HCT116 (cell line): ENCODE measurements around the gene OGA. TPM values are rescaled to one million over a fixed set of nuclear protein-coding genes. Genes with fewer than 3 reads are reported as not detected.

Source experiments
- ATAC-seq: fragments of 200-7000 bp; cut with Tn5 transposase; 2 replicates; pipeline ENCODE4 v1.9.1; 2020; ENCODE audit warnings: mild to moderate bottlenecking, moderate library complexity
- BruUV-seq: library from RNA; stranded (reverse); fragments of 400-500 nt; replicated peaks from 2 replicates; lab custom pipeline; 2021; lab: Mats Ljungman, UMichigan
- CTCF ChIA-PET: fragments of 300-600 bp; sonication (Branson Sonifier 250); formaldehyde crosslinking; loops from one replicate; lab custom pipeline; 2021; ENCODE audit warnings: antibody characterized with exemption; lab: Charles Lee
- POLR2A ChIA-PET: fragments of 300-600, 350-600 bp; sonication (Branson Sonifier 250); formaldehyde crosslinking; loops from one replicate; lab custom pipeline; 2021; ENCODE audit warnings: antibody characterized with exemption; lab: Charles Lee
- RAD21 ChIA-PET, 2 experiments: fragments of 300-600 bp; sonication (Branson Sonifier 250); formaldehyde crosslinking; loops; one replicate each; lab custom pipeline; 2023; ENCODE audit warnings: low total read pairs in 2 of 2; ENCODE audit not compliant: uncharacterized antibody in 2 of 2, unreplicated experiment in 2 of 2, low non-redundant PET in 1 of 2; lab: Charles Lee
- DNase-seq: peaks from one replicate; pipeline ENCODE4 v3.0.0-alpha.2; 2010; ENCODE audit warnings: low read depth, low spot score
- H2AFZ ChIP-seq: fragments of 200-600 bp; shearing (Covaris generic), sonication (generic); 2 replicates; pipeline ENCODE4 v1.6.1; 2017; ENCODE audit warnings: low read depth, mixed run types, mixed read lengths, antibody characterized with exemption, low read length; ENCODE audit not compliant: poor library complexity, severe bottlenecking
- H3K27ac ChIP-seq: 2 replicates; pipeline ENCODE4 v1.5.1; 2012; ENCODE audit warnings: low read depth, low read length
- H3K27me3 ChIP-seq: fragments of 200-600 bp; sonication (generic); 2 replicates; pipeline ENCODE4 v1.6.1; 2016; ENCODE audit warnings: mixed run types, low read length, mixed read lengths; ENCODE audit not compliant: insufficient read depth
- H3K36me3 ChIP-seq, 2 experiments: fragments of 200-500 bp in 1 of 2; fragments of 200-600 bp in 1 of 2; sonication (Bioruptor generic) in 1 of 2; sonication (generic) in 1 of 2; 2 replicates each; pipeline versions ENCODE4 v1.5.1 to v1.6.1; 2014 to 2016; ENCODE audit warnings: low read length in 2 of 2, inconsistent platforms in 1 of 2, mixed read lengths in 1 of 2, mixed run types in 1 of 2; ENCODE audit not compliant: insufficient read depth in 2 of 2, control insufficient read depth in 1 of 2
- H3K4me1 ChIP-seq, 2 experiments: fragments of 200-600 bp in 1 of 2; sonication (generic) in 1 of 2; 2 replicates each; pipeline versions ENCODE4 v1.5.1 to v1.6.1; 2012 to 2017; ENCODE audit warnings: low read length in 2 of 2, inconsistent platforms in 1 of 2, mild to moderate bottlenecking in 1 of 2, mixed read lengths in 1 of 2, mixed run types in 1 of 2, moderate library complexity in 1 of 2; ENCODE audit not compliant: insufficient read depth in 2 of 2, control insufficient read depth in 1 of 2
- H3K4me2 ChIP-seq: fragments of 200-600 bp; sonication (generic); 2 replicates; pipeline ENCODE4 v1.6.1; 2017; ENCODE audit warnings: mixed run types, low read length, mixed read lengths
- H3K4me3 ChIP-seq, 2 experiments: fragments of 200-600 bp in 1 of 2; sonication (generic) in 1 of 2; replicated peaks in 1 of 2; 2 replicates each; pipeline ENCODE4 v1.5.1; 2011 to 2016; ENCODE audit warnings: low read length in 2 of 2, control low read depth in 1 of 2, low read depth in 1 of 2, mild to moderate bottlenecking in 1 of 2, mixed read lengths in 1 of 2, mixed run types in 1 of 2
- H3K79me2 ChIP-seq: fragments of 200-600 bp; sonication (generic); 2 replicates; pipeline ENCODE4 v1.6.1; 2017; ENCODE audit warnings: mild to moderate bottlenecking, mixed run types, low read length, moderate library complexity, mixed read lengths; ENCODE audit not compliant: insufficient read depth
- H3K9ac ChIP-seq: fragments of 200-600 bp; sonication (generic); 2 replicates; pipeline ENCODE4 v1.6.1; 2016; ENCODE audit warnings: low read length, mixed read lengths
- H3K9me2 ChIP-seq: fragments of 200-600 bp; sonication (generic), shearing (Covaris generic); 2 replicates; pipeline ENCODE4 v1.6.1; 2017; ENCODE audit warnings: mixed run types, mild to moderate bottlenecking, moderate library complexity; ENCODE audit not compliant: insufficient read depth
- H3K9me3 ChIP-seq, 2 experiments: fragments of 200-500 bp in 1 of 2; fragments of 200-600 bp in 1 of 2; sonication (Bioruptor generic) in 1 of 2; sonication (generic) in 1 of 2; 2 replicates each; pipeline ENCODE4 v1.6.1; 2014 to 2017; ENCODE audit warnings: low read length in 2 of 2, mixed read lengths in 2 of 2, inconsistent platforms in 1 of 2, low read depth in 1 of 2, mild to moderate bottlenecking in 1 of 2, mixed run types in 1 of 2, moderate library complexity in 1 of 2; ENCODE audit not compliant: control insufficient read depth in 1 of 2, insufficient read depth in 1 of 2
- H4K20me1 ChIP-seq: fragments of 200-600 bp; sonication (generic), shearing (Covaris generic); 2 replicates; pipeline ENCODE4 v1.6.1; 2017; ENCODE audit warnings: mixed run types, mild to moderate bottlenecking, moderate library complexity; ENCODE audit not compliant: insufficient read depth
- JUND ChIP-seq: IDR thresholded peaks from 2 replicates; pipeline ENCODE4 v1.6.1; 2012
- POLR2A ChIP-seq: IDR thresholded peaks from 2 replicates; pipeline ENCODE4 v1.7.0; 2011; ENCODE audit warnings: borderline replicate concordance; ENCODE audit not compliant: insufficient read depth, insufficient read length; ENCODE audit errors: extremely low read depth
- POLR2AphosphoS5 ChIP-seq: IDR thresholded peaks from 2 replicates; pipeline ENCODE4 v1.6.1; 2011; ENCODE audit warnings: mild to moderate bottlenecking, low read depth, low read length, moderate library complexity
- RAD21 ChIP-seq: IDR thresholded peaks from 2 replicates; pipeline ENCODE4 v1.6.1; 2012; ENCODE audit warnings: low read depth, mild to moderate bottlenecking
- SP1 ChIP-seq: IDR thresholded peaks from 2 replicates; pipeline ENCODE4 v1.6.1; 2012; ENCODE audit warnings: low read depth
- intact Hi-C: fragments of 100-400 bp; cut with micrococcal nuclease; formaldehyde crosslinking; loops from 2 replicates; pipeline ENCODE4 v1.10.0; 2022
- total RNA-seq: library from RNA; stranded (reverse); gene quantifications from one replicate; pipeline ENCODE4 v1.2.1, GENCODE V29; 2021; ENCODE audit not compliant: unreplicated experiment
- TF ChIP-seq, protein P1 (sequence below), 3 experiments: fragments of 200-600 bp in 1 of 3; sonication (generic) in 1 of 3; IDR thresholded peaks in 2 of 3; conservative IDR thresholded peaks in 1 of 3; 2 replicates each; pipeline ENCODE4 v1.5.1; 2012 to 2017; ENCODE audit warnings: low read depth in 2 of 3, low read length in 2 of 3, antibody characterized with exemption in 1 of 3, borderline replicate concordance in 1 of 3, control low read depth in 1 of 3, mild to moderate bottlenecking in 1 of 3, mixed read lengths in 1 of 3, mixed run types in 1 of 3, moderate library complexity in 1 of 3; ENCODE audit not compliant: insufficient read depth in 1 of 3

OGA gene
- total RNA-seq, 1 experiment from 2014 or later, result 127 TPM

DNA sequence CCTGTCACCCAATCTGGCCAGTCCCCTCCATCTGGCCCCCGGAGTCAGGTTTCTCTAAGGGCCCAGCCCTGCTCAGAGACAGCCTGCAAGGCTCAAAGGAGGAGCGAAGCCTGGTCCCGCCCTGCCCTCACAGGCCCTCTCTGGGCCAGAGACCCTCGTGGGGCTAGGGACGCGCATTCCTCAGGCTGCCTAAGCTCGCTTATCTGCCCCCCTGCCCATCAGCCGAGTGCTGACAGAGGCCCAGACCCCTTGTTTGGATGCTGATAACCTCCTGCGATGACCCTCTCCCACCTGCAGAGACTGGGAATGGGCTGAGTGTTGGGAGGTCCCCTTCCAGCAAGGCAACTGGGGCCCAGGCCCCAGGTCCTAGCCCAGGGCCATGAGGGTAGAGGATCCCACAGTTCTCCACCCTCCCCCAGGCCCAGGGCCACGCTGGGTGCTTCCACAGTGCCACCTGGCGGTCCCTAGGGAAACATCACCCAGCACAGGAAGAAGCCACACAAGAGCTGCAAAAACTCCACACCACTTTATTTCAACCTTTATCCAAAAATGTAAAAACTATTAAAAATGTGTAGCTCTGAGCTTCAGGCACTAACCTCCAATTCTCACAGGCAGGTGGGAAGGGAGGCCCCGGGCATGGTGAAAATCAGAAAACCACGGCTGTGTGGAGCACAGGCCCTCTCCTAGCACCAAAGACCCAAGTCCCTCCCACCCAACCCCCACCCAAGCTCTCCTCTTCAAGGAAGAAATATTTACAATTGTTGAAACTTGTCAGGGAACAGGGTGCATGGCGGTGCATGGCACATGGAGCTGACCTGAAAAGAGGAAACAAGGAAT, 37.2 kb downstream of the OGA start:
- Histone ChIP-seq H3K4me1 (peaks cover 19 to 45% of the 10 kb centered on the region in 2 experiments), H3K4me2 (peak overlapping the region; percentile 94), H3K9me2 (no peaks in the 10 kb centered on the region), H3K79me2 (peaks cover 47% of the 10 kb centered on the region), H3K27me3 (no peaks in the 10 kb centered on the region), H2AFZ (no peak overlapping the region), H3K9ac (peak overlapping the region; percentile 91), H3K36me3 (peaks cover 8 to 31% of the 10 kb centered on the region in 2 experiments; a peak in 3 of 4 replicates), H4K20me1 (peaks cover 3% of the 10 kb centered on the region; the same call in 1 of the 2 replicates), H3K4me3 (peak overlapping the region; percentile 74 to 90), H3K27ac (peak overlapping the region; percentile 66), H3K9me3 (no peaks in the 10 kb centered on the region)
- TF ChIP-seq JUND (no peak), POLR2AphosphoS5 (no peak; the same call in 1 of the 2 replicates), SP1 (no peak), RAD21 (no peak), POLR2A (no peak)
- TF ChIP-seq, protein P1, sequence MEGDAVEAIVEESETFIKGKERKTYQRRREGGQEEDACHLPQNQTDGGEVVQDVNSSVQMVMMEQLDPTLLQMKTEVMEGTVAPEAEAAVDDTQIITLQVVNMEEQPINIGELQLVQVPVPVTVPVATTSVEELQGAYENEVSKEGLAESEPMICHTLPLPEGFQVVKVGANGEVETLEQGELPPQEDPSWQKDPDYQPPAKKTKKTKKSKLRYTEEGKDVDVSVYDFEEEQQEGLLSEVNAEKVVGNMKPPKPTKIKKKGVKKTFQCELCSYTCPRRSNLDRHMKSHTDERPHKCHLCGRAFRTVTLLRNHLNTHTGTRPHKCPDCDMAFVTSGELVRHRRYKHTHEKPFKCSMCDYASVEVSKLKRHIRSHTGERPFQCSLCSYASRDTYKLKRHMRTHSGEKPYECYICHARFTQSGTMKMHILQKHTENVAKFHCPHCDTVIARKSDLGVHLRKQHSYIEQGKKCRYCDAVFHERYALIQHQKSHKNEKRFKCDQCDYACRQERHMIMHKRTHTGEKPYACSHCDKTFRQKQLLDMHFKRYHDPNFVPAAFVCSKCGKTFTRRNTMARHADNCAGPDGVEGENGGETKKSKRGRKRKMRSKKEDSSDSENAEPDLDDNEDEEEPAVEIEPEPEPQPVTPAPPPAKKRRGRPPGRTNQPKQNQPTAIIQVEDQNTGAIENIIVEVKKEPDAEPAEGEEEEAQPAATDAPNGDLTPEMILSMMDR (IDR thresholded peaks at IDR 0.05 in 2 of 3, conservative IDR thresholded peaks at IDR 0.05 in 1 of 3; ENCODE audit: borderline replicate concordance in 1 of 3, insufficient read depth in 1 of 3, low read depth in 2 of 3, low read length in 2 of 3), result peak in 2 of 3 experiments; percentile 99; a peak in 4 of 6 replicates
- intact Hi-C loops, result loop anchor here (1.0 to 5.0 kb wide), 7 partner anchors 36 to 620 kb away; partner anchors contain the start of genes DPCD, OGA and POLL
- peak; percentile 66 for ATAC-seq
- BruUV-seq, result no TSS peak
- POLR2A ChIA-PET, result interaction anchor here (0.6 to 1.6 kb wide), 2 partner anchors 124 to 178 kb away, joined by 3 to 10 read pairs; no protein-coding TSS in a partner anchor
- peak; percentile 55 for DNase-seq
- CTCF ChIA-PET, result interaction anchor here (0.5 to 5.8 kb wide), 44 partner anchors 9 to 725 kb away, joined by 3 to 220 read pairs (median 4); partner anchors contain the start of genes DPCD, FBXL15, FBXW4 and OGA
- RAD21 ChIA-PET, result interaction anchor here (0.7 to 2.3 kb wide), 7 partner anchors 179 to 567 kb away, joined by 3 to 21 read pairs (median 7); no protein-coding TSS in a partner anchor
